Astrocyte (in vitro differentiated cells and primary cell): ENCODE data around the gene IGSF23. TPM values are rescaled to one million over a fixed set of nuclear protein-coding genes. Genes with fewer than 3 reads are reported as not detected.

Experiments used
- DNase-seq: peaks from one replicate; pipeline ENCODE4 v3.0.0-alpha.2; 2010; ENCODE audit warnings: low read depth
- FAIRE-seq: peaks from 2 replicates; lab custom pipeline; 2011; peaks lifted over from hg19 to GRCh38; lab: Jason Lieb, UNC
- H2AFZ ChIP-seq: 2 replicates; pipeline ENCODE4 v1.6.0; 2012; ENCODE audit warnings: low read depth, low read length, inconsistent platforms
- H3K27ac ChIP-seq: 2 replicates; pipeline ENCODE4 v1.5.1; 2011; ENCODE audit warnings: low read depth, low read length, inconsistent platforms
- H3K27me3 ChIP-seq: 2 replicates; pipeline ENCODE4 v1.6.0; 2011; ENCODE audit warnings: low read length, inconsistent platforms; ENCODE audit not compliant: insufficient read depth
- H3K36me3 ChIP-seq: 2 replicates; pipeline ENCODE4 v1.5.1; 2011; ENCODE audit warnings: low read length, inconsistent platforms; ENCODE audit not compliant: insufficient read depth
- H3K4me1 ChIP-seq: 2 replicates; pipeline ENCODE4 v1.5.1; 2011; ENCODE audit warnings: low read length, inconsistent platforms; ENCODE audit not compliant: insufficient read depth
- H3K4me2 ChIP-seq: 2 replicates; pipeline ENCODE4 v1.6.0; 2012; ENCODE audit warnings: low read length, inconsistent platforms
- H3K4me3 ChIP-seq: 2 replicates; pipeline ENCODE4 v1.5.1; 2011; ENCODE audit warnings: low read depth, mild to moderate bottlenecking, low read length, inconsistent platforms; ENCODE audit not compliant: insufficient read depth
- H3K79me2 ChIP-seq: 2 replicates; pipeline ENCODE4 v1.6.0; 2012; ENCODE audit warnings: mild to moderate bottlenecking, low read length, inconsistent platforms; ENCODE audit not compliant: insufficient read depth
- H3K9ac ChIP-seq: 2 replicates; pipeline ENCODE4 v1.6.0; 2012; ENCODE audit warnings: mild to moderate bottlenecking, low read length, inconsistent platforms
- H3K9me3 ChIP-seq: 2 replicates; pipeline ENCODE4 v1.5.1; 2012; ENCODE audit warnings: low read depth, mild to moderate bottlenecking, low read length, inconsistent platforms; ENCODE audit not compliant: insufficient read depth
- H4K20me1 ChIP-seq: 2 replicates; pipeline ENCODE4 v1.6.0; 2012; ENCODE audit warnings: low read length, inconsistent platforms; ENCODE audit not compliant: insufficient read depth
- H3K27ac Mint-ChIP-seq: one replicate; pipeline ENCODE4 v1.8.0; 2021; ENCODE audit warnings: mild to moderate bottlenecking, mixed read lengths; ENCODE audit not compliant: unreplicated experiment
- H3K27me3 Mint-ChIP-seq: one replicate; pipeline ENCODE4 v1.8.0; 2021; ENCODE audit warnings: low read depth, mixed read lengths; ENCODE audit not compliant: unreplicated experiment
- H3K36me3 Mint-ChIP-seq: one replicate; pipeline ENCODE4 v1.8.0; 2021; ENCODE audit warnings: low read depth, mixed read lengths; ENCODE audit not compliant: unreplicated experiment
- H3K4me1 Mint-ChIP-seq: one replicate; pipeline ENCODE4 v1.8.0; 2021; ENCODE audit warnings: low read depth, mixed read lengths; ENCODE audit not compliant: unreplicated experiment
- H3K4me3 Mint-ChIP-seq: one replicate; pipeline ENCODE4 v1.8.0; 2021; ENCODE audit warnings: mild to moderate bottlenecking, moderate library complexity, mixed read lengths; ENCODE audit not compliant: unreplicated experiment
- H3K9me3 Mint-ChIP-seq: one replicate; pipeline ENCODE4 v1.8.0; 2021; ENCODE audit warnings: mild to moderate bottlenecking, mixed read lengths; ENCODE audit not compliant: unreplicated experiment
- EZH2 ChIP-seq: IDR thresholded peaks from 2 replicates; pipeline ENCODE4 v1.6.1; 2012; ENCODE audit warnings: mild to moderate bottlenecking, low read length, inconsistent platforms; ENCODE audit not compliant: insufficient read depth
- total RNA-seq: library from RNA; stranded (reverse); gene quantifications from 2 replicates; pipeline ENCODE4 v1.2.1, GENCODE V29; 2021
- TF ChIP-seq, protein P1 (sequence below): IDR thresholded peaks from 2 replicates; pipeline ENCODE4 v1.5.1; 2011; ENCODE audit warnings: low read depth, mild to moderate bottlenecking, inconsistent platforms, low read length, moderate library complexity; ENCODE audit not compliant: insufficient read depth

The IGSF23 gene
- total RNA-seq, 1 donor from 2014 or later = not detected

- H3K27me3 Mint-ChIP-seq = no peaks in the 10 kb centered on the region
- H2AFZ ChIP-seq = no peak overlapping the region
- FAIRE-seq (no peak), DNase-seq (peak; percentile 11)
- no peaks in the 10 kb centered on the region for H3K9me3 ChIP-seq
- peaks cover 26% of the 10 kb centered on the region for H3K79me2 ChIP-seq
- no peaks in the 10 kb centered on the region for H3K27me3 ChIP-seq
- H3K4me1 ChIP-seq = peaks cover 3% of the 10 kb centered on the region
- H3K36me3 ChIP-seq = peaks cover 65% of the 10 kb centered on the region
- H3K4me2 ChIP-seq = no peak overlapping the region
- H3K9ac ChIP-seq = no peak overlapping the region
- H3K27ac Mint-ChIP-seq = peak overlapping the region; percentile 26
- no peak overlapping the region for H3K27ac ChIP-seq
- no peaks in the 10 kb centered on the region for H3K9me3 Mint-ChIP-seq
- H3K36me3 Mint-ChIP-seq = peaks cover 36% of the 10 kb centered on the region
- no peak overlapping the region for H3K4me3 Mint-ChIP-seq
- H3K4me3 ChIP-seq = no peak overlapping the region
- no peak for TF ChIP-seq EZH2
- TF ChIP-seq, protein P1, sequence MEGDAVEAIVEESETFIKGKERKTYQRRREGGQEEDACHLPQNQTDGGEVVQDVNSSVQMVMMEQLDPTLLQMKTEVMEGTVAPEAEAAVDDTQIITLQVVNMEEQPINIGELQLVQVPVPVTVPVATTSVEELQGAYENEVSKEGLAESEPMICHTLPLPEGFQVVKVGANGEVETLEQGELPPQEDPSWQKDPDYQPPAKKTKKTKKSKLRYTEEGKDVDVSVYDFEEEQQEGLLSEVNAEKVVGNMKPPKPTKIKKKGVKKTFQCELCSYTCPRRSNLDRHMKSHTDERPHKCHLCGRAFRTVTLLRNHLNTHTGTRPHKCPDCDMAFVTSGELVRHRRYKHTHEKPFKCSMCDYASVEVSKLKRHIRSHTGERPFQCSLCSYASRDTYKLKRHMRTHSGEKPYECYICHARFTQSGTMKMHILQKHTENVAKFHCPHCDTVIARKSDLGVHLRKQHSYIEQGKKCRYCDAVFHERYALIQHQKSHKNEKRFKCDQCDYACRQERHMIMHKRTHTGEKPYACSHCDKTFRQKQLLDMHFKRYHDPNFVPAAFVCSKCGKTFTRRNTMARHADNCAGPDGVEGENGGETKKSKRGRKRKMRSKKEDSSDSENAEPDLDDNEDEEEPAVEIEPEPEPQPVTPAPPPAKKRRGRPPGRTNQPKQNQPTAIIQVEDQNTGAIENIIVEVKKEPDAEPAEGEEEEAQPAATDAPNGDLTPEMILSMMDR = peak; percentile 35
- peaks cover 2% of the 10 kb centered on the region for H3K4me1 Mint-ChIP-seq
- peaks cover 80% of the 10 kb centered on the region for H4K20me1 ChIP-seq
These were observed 40.8 kb downstream of the IGSF23 start for GRCh38 chr19:44653977-44654774.

DNA sequence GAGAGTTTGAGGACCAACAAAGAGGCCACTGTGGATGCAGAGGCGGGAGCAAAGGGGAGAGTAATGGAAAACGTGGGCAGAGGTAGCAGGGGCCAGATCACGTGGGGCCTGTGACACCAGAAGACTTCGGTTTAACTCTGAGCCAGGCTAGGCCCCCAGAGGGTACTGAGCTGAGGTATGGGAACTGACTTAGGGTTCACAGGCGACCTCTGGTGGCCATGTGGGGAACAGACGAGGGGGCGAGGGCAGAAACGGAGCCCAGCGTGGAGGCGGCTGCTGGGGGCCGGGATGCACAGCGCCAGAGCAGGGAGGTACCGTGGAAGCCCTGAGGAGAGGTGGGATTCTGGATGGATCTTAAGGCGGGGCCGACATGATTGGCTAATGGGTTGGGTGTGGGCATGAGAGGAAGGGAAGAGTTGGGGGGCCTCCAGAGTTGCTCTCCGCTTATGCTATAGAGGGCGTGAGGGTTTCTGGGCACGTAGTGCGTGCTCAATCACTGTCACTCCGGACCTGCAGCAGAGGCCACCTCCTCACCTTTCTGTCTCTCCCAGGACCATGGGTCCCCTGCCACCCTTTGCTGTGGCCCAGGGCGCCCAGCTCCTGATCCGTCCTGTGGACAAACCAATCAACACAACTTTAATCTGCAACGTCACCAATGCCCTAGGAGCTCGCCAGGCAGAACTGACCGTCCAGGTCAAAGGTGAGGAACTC is 44.0 kb downstream of the IGSF23 start:
- FAIRE-seq = no peak
- H3K36me3 Mint-ChIP-seq = peaks cover 32% of the 10 kb centered on the region
- H2AFZ ChIP-seq = no peak overlapping the region
- peaks cover 4% of the 10 kb centered on the region for H3K79me2 ChIP-seq
- H3K27me3 ChIP-seq = no peaks in the 10 kb centered on the region
- H3K27me3 Mint-ChIP-seq = no peaks in the 10 kb centered on the region
- H3K9me3 Mint-ChIP-seq = no peaks in the 10 kb centered on the region
- peaks cover 74% of the 10 kb centered on the region for H3K36me3 ChIP-seq
- H3K4me3 Mint-ChIP-seq = no peak overlapping the region
- peaks cover 53% of the 10 kb centered on the region for H4K20me1 ChIP-seq
- TF ChIP-seq, protein P1 = peak; percentile 67
- no peak for TF ChIP-seq EZH2
- peak overlapping the region; percentile 34 for H3K27ac Mint-ChIP-seq
- H3K4me1 Mint-ChIP-seq = peaks cover 2% of the 10 kb centered on the region
- H3K9me3 ChIP-seq = no peaks in the 10 kb centered on the region
- H3K4me2 ChIP-seq = no peak overlapping the region
- no peak overlapping the region for H3K4me3 ChIP-seq
- H3K9ac ChIP-seq = no peak overlapping the region
- peaks cover 3% of the 10 kb centered on the region for H3K4me1 ChIP-seq
- no peak overlapping the region for H3K27ac ChIP-seq
- peak; percentile 24 for DNase-seq
